Fibroblast of upper back skin (primary cell): ENCODE results near the gene SPRY1.
A peak's percentile ranks its signal among the peaks of the same experiment; 100 is the strongest.

Experiments
- DNase-seq: peaks from one replicate; pipeline ENCODE4 v3.0.0-alpha.2; 2013

SPRY1 gene

DNA sequence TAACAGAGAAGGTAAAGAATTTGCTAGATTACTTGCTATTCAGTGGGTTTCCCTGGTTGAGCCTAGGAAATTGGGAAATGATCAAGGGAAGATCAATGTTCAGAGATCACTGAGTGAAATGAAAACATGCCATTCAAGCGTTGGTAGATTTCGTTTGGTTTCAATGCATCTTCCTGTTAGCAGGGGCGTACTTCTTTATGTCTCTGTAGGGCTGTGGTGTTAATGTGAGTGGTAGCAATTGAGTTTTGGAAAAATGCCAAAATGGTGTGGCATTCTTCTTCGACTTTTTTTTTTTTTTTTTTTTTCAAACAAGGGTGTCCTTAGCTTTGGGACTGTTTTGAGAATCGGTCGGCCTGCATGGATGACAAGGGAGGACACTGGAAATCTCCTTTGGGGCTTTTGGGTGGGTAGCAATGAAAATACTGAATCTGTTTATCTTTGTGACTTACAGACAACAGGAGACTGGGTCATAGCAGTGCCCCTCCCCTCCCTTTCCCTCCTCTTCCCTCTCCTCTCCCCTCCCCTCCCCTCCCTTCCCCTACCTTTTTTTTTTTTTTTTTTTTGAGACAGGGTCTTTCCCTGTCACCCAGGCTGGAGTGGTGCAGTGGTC is 50.4 kb downstream of the SPRY1 start:
- DNase-seq = no peak

DNA sequence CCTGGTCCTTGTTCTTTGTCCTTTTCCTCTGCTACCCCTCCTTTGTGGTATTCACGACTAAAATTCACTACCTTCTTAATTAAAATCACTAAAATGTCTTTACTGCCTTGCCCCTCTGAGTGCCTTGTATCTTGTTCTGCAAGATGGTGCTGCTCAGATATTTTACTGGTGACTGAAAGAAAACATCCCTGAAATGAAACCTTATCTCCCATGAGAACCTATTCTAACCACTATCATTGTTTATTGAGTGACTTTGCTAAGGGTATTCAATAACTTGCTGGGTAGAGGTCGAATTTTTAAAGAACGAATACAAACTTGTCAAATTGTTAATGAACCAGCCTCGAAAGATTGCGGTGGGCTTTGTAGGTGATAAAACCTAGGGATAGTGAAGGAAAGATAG is 52.8 kb downstream of the SPRY1 start:
- DNase-seq = no peak

DNA sequence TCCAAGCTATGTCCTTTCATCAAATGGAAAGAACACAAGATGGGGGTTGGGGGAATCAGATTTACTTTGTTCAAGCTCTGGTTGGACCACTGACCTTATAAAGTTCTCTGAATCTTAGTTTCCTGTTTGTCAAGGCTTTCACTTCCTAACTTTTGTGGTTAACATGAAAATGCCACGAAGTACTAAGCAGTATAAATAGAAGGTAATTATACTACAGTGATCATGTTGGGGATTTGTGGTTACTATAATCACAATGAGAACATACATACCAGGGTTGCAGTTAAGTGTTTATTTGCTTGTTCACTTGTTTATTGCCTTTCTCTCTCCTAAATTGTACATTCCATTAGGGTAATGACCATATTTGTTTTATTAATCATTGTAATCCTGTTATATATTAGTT is 53.2 kb downstream of the SPRY1 start:
- peak; percentile 39 for DNase-seq

DNA sequence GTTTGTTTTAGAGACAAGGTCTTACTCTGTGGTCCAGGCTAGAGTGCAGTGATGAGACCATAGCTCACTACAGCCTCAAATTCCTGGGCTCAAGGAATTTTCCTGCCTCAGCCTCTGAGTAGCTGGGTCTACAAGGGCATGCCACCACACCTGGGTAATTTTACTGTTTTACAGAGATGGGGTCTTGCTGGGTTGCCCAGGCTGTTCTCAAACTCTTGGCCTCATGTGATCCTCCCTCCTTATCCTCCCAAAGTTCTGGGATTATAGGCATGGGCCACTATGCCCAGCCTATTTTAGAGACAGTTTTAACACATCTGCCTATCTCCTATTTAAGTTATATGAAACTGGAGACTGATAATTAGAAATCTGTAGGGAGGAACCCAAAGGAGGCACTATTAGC is 53.8 kb downstream of the SPRY1 start:
- no peak for DNase-seq

DNA sequence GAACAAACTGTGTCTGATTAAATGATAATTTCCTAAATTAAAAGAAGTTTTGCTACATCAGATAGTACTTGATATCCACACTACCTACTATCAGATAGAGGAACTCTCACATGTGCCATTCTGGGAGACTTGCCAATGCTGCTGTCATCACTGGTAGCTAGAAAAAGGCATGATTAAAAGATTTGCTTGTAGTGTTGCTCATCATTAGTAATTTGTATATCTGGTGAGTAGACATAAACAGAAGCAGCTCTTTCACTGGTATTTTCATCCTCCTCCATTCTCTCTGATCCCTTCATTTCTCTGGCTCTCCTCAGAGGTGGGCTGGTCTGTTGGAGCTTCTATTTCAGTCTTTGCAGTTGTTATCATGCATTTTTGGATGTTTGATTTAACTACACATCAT is 56.0 kb downstream of the SPRY1 start:
- peak; percentile 85 for DNase-seq

DNA sequence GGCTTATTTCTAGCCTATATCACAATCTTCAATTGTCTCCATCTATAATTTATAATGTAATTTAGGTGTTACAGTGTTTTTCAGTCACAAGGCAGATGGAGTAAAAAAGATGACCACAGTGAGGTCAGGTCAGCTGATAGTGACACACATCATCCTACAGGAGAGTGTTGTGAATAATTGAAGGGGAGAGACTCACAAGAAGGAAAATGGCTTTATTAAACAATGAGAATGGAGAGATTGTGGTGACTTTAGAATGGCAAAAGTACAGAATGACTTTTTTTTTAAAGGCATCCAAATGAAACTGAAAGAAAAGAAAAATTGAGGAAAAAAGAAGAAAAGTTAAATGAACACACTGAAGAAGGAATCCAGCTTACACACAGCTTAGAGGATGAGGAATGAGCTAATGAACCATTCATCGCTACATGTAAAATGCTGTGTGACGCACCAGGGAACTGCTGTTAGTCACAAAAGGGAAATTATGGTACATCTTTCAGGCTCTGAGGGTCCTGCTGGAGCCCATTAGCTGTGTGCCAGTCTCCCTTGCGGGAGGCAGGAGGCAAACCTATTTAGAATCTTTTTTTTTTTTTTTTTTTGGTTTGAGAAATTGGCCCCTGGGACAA is 56.6 kb downstream of the SPRY1 start:
- DNase-seq = peak; percentile 28
